Stomach (tissue), 9 donors: ENCODE results near the gene ARHGEF39. TPM values are rescaled to one million over a fixed set of nuclear protein-coding genes. Genes with fewer than 3 reads are reported as not detected.

Experiments
- DNase-seq, 2 donors: peaks; one replicate each; pipeline versions ENCODE4 v3.0.0 to v3.0.0-alpha.2; 2013 to 2019
- H3K27ac ChIP-seq, 5 donors: fragments of 200-600 bp in 4 of 5; sonication (generic) in 4 of 5; one replicate each; pipeline ENCODE4 v1.5.1; 2013 to 2019; ENCODE audit warnings: mild to moderate bottlenecking in 1 of 5, moderate library complexity in 1 of 5
- H3K27me3 ChIP-seq, 3 donors: fragments of 200-600 bp; sonication (generic); one replicate each; pipeline ENCODE4 v1.5.1; 2017 to 2019; ENCODE audit warnings: mixed run types in 1 of 3
- H3K36me3 ChIP-seq, 4 donors: fragments of 200-600 bp; sonication (generic); 1 replicate in 3 of 4; 2 replicates in 1 of 4; pipeline ENCODE4 v1.5.1; 2016 to 2019
- H3K4me1 ChIP-seq, 4 donors: fragments of 200-600 bp; sonication (generic); one replicate each; pipeline ENCODE4 v1.5.1; 2016 to 2019
- H3K4me3 ChIP-seq, 4 donors: fragments of 200-600 bp; sonication (generic) in 3 of 4; one replicate each; pipeline ENCODE4 v1.5.1; 2016 to 2019; ENCODE audit warnings: mild to moderate bottlenecking in 1 of 4
- H3K9me3 ChIP-seq, 4 donors: fragments of 200-600 bp; sonication (generic); one replicate each; pipeline ENCODE4 v1.5.1; 2016 to 2019
- EP300 ChIP-seq: sonication (generic); formaldehyde crosslinking; IDR thresholded peaks from one replicate; pipeline ENCODE4 v1.6.1; 2017; ENCODE audit warnings: antibody characterized with exemption
- POLR2A ChIP-seq, 4 donors: fragments of 450-650 bp; IDR thresholded peaks; one replicate each; pipeline ENCODE4 v1.6.1; 2016; ENCODE audit warnings: antibody characterized with exemption in 4 of 4, control low read depth in 2 of 4, mild to moderate bottlenecking in 1 of 4, moderate library complexity in 1 of 4
- POLR2AphosphoS5 ChIP-seq, 3 donors: sonication (generic); formaldehyde crosslinking; IDR thresholded peaks; one replicate each; pipeline ENCODE4 v1.6.1; 2016; ENCODE audit warnings: antibody characterized with exemption in 3 of 3
- WGBS, 5 donors: extraction: QIAGEN DNeasy Blood & Tissue Kit in 3 of 5; methylation state at CpG; one replicate each; pipeline versions ENCODE4 v1.1.5 to v1.1.7; 2013 to 2018; 5-methylcytosine and 5-hydroxymethylcytosine counted together
- intact Hi-C: fragments of 100-400 bp; cut with DNase I; formaldehyde crosslinking; loops from one replicate; pipeline ENCODE4 v1.15.1; 2023; ENCODE audit warnings: low total_unique reads
- polyA plus RNA-seq, 3 donors: library from polyadenylated mRNA; stranded (reverse); fragments of 200-250 nt; gene quantifications; one replicate each; pipeline ENCODE4 v1.2.3, GENCODE V29; 2013
- total RNA-seq, 5 donors: library from RNA; depleted of rRNA; stranded (reverse); fragments of >200 nt; gene quantifications; one replicate each; pipeline versions ENCODE4 v1.1.0 to v1.2.3, GENCODE V29; 2014 to 2016
- TF ChIP-seq, protein P1 (sequence below), 7 experiments: fragments of 450-650 bp in 4 of 7; fragments of 200-600 bp in 3 of 7; sonication (generic) in 3 of 7; IDR thresholded peaks; one replicate each; pipeline ENCODE4 v1.5.1; 2016 to 2019; ENCODE audit warnings: antibody characterized with exemption in 7 of 7, control low read depth in 2 of 7, mild to moderate bottlenecking in 1 of 7
- donor health status: healthy with polysubstance abuse.
- donor health status: Bipolar disorder and iron deficiency.
- donor health status: healthy.

The ARHGEF39 gene
- total and polyA plus RNA-seq, 8 donors: 1.8 to 58.3 (median 3.8) TPM

DNA sequence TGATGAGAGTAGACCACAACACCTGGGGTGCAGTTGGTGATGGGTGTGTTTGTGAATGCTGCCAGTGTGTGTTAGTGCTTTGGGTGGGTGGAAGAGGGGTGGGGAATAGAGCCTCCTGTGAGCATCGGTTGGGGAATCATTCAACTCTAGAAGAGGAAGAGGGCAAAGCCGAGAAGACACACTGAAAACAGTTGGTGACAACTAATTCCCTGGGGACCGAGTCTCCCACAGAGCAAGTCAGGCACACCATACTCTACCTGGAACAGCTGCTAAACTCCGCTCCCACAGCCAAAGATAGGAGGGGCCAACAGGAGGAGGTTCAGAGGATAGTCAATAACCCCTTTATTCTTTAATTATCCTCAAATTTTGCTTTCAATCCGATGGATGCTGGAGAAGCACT, 1.6 kb upstream of the ARHGEF39 start:
- Histone ChIP-seq H3K27me3 (no peaks in the 10 kb centered on the region), H3K9me3 (no peaks in the 10 kb centered on the region), H3K4me3 (no peak overlapping the region), H3K27ac (peak overlapping the region in 3 of 5 donors; percentile 83 to 100 (median 99)), H3K4me1 (peaks cover 45 to 73% (median 57%) of the 10 kb centered on the region in 4 donors), H3K36me3 (peaks cover 0 to 11% (median 2%) of the 10 kb centered on the region in 4 donors)
- no peak for DNase-seq
- WGBS, 5 donors: 88 to 95% (median 93%) methylated on average over 5 of the region's 5 CpGs
- TF ChIP-seq, protein P1, sequence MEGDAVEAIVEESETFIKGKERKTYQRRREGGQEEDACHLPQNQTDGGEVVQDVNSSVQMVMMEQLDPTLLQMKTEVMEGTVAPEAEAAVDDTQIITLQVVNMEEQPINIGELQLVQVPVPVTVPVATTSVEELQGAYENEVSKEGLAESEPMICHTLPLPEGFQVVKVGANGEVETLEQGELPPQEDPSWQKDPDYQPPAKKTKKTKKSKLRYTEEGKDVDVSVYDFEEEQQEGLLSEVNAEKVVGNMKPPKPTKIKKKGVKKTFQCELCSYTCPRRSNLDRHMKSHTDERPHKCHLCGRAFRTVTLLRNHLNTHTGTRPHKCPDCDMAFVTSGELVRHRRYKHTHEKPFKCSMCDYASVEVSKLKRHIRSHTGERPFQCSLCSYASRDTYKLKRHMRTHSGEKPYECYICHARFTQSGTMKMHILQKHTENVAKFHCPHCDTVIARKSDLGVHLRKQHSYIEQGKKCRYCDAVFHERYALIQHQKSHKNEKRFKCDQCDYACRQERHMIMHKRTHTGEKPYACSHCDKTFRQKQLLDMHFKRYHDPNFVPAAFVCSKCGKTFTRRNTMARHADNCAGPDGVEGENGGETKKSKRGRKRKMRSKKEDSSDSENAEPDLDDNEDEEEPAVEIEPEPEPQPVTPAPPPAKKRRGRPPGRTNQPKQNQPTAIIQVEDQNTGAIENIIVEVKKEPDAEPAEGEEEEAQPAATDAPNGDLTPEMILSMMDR (IDR thresholded peaks at IDR 0.05): no peak
- TF ChIP-seq EP300: no peak
- TF ChIP-seq POLR2A (IDR thresholded peaks at IDR 0.05): no peak
- TF ChIP-seq POLR2AphosphoS5 (IDR thresholded peaks at IDR 0.05): no peak
- intact Hi-C loops: no loop called here

DNA sequence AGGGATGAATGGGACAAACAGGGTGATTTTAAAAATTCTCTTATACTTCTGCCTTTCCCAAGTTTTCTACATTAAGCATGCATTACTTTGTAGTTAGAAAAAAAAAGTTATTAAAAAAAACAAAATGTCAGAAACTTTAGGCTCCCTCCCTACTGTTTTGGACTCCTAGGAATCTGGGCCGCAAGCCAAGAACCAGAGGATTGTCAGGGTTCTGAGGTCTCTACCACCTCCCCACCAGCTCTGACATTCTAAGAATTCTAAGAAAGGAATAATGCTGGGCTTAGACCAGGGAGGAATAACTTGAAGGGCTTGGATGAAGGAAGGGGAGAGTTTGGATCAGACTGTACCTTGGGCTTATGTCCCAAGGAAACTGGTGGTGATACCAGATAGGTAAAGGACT, 1.1 kb upstream of the ARHGEF39 start:
- no peak for DNase-seq
- Histone ChIP-seq H3K27me3 (no peaks in the 10 kb centered on the region), H3K4me3 (no peak overlapping the region), H3K36me3 (peaks cover 0 to 15% (median 4%) of the 10 kb centered on the region in 4 donors), H3K4me1 (peaks cover 44 to 78% (median 62%) of the 10 kb centered on the region in 4 donors), H3K9me3 (no peaks in the 10 kb centered on the region), H3K27ac (peak overlapping the region in 4 of 5 donors; percentile 35 to 100 (median 91))
- 57 to 76% (median 65%) methylated on average over 1 of the region's 1 CpG for WGBS, 5 donors
- TF ChIP-seq POLR2A (IDR thresholded peaks at IDR 0.05) (no peak), EP300 (no peak), POLR2AphosphoS5 (IDR thresholded peaks at IDR 0.05) (no peak)
- TF ChIP-seq, protein P1 (IDR thresholded peaks at IDR 0.05): no peak
- intact Hi-C loops: no loop called here

DNA sequence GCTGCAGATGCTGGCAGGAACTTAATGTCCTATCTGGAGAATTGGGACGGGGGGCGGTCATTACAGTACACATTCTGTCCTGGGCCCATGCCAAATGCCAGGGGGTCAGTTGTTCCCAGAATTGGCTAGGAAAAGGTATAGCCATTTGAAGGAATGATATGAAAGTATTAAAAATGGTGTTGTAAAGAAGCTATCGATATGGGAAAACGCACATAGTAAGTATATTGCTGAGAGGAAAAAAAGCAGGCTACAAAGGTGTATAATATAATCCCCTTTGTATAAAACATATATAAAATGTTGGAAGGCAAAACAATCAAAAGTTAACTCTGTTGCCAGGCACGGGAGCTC, 450 bp upstream of the ARHGEF39 start:
- Histone ChIP-seq H3K36me3 (peaks cover 5 to 21% (median 10%) of the 10 kb centered on the region in 4 donors), H3K9me3 (no peaks in the 10 kb centered on the region), H3K4me3 (peak overlapping the region; percentile 44 to 56 (median 54)), H3K4me1 (peaks cover 50 to 81% (median 68%) of the 10 kb centered on the region in 4 donors), H3K27me3 (no peaks in the 10 kb centered on the region), H3K27ac (peak overlapping the region; percentile 83 to 100 (median 95))
- WGBS, 5 donors: 10 to 21% (median 16%) methylated on average over 5 of the region's 5 CpGs
- intact Hi-C loops: no loop called here
- TF ChIP-seq, protein P1 (IDR thresholded peaks at IDR 0.05): no peak
- TF ChIP-seq POLR2A (IDR thresholded peaks at IDR 0.05) (no peak), EP300 (no peak), POLR2AphosphoS5 (IDR thresholded peaks at IDR 0.05) (no peak)
- DNase-seq: no peak

DNA sequence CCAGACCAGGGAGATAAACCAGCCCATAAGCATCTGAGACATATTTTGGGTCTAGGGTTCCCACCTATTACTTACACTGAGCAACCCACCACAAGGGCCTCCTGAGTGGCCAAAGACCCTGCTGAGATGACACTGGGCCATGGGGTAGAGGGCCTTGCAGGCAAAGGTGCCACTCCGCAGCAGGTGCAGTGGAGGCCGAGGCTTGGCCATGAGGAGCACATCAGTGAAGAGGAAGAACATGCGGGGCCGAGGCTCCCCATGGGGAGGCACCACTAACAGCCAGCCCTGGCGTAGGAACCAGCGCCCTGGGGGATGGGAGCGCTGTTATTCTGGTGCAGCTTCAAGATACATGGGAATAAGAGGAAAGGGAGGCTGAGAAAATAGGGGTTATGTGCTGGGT, 2.6 kb downstream of the ARHGEF39 start:
- Histone ChIP-seq H3K4me3 (no peak overlapping the region), H3K27ac (peak overlapping the region in 4 of 5 donors; percentile 95 to 100 (median 98)), H3K9me3 (no peaks in the 10 kb centered on the region), H3K36me3 (peaks cover 10 to 25% (median 16%) of the 10 kb centered on the region in 4 donors), H3K27me3 (no peaks in the 10 kb centered on the region), H3K4me1 (peaks cover 49 to 82% (median 69%) of the 10 kb centered on the region in 4 donors)
- DNase-seq: no peak
- TF ChIP-seq, protein P1 (IDR thresholded peaks at IDR 0.05): no peak
- TF ChIP-seq POLR2AphosphoS5 (IDR thresholded peaks at IDR 0.05): no peak
- TF ChIP-seq POLR2A (IDR thresholded peaks at IDR 0.05): no peak
- no peak for TF ChIP-seq EP300
- intact Hi-C loops: no loop called here
- WGBS, 5 donors: 80 to 90% (median 87%) methylated on average over 7 of the region's 7 CpGs
